ENCODE data around the gene NTRK1.

Gene NTRK1

DNA sequence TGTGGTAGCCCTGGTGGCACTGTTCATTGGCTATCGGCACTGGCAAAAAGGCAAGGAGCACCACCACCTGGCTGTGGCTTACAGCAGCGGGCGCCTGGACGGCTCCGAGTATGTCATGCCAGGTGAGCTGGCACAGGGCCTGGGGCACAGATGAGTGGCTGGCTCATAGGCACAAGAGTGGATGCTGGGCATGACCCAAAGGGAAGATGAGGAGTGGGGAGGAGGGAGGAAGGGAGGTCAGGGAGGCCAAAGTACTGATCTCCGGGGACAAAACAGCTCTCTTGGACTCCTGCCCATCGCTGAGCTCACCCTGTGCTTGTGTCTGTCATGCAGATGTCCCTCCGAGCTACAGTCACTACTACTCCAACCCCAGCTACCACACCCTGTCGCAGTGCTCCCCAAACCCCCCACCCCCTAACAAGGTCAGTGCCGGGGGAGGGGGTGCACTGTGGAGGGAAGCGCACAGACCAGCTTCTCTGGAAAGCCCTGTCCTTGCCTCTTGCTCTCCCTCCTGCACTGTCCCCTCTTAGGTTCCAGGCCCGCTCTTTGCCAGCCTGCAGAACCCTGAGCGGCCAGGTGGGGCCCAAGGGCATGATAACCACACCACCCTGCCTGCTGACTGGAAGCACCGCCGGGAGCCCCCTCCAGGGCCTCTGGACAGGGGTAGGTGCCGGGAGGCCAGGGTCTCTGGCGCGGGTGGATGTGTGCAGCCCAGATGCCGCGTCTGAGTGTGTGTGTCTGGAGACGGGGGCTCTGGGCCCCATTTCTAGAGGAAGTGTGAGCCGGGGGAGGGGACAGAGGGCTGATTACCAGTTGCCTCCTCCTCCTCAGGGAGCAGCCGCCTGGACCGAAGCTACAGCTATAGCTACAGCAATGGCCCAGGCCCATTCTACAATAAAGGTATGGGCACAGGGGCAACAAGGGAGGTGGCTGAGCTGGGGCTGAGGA, 52.5 kb downstream of the NTRK1 start:
- Mint-ChIP-seq H3K4me3 (peak overlapping the region; percentile 23), H3K4me1 (peaks cover 38% of the 10 kb centered on the region), H3K27me3 (ENCODE audit: low read depth, poor library complexity) (peaks cover 27% of the 10 kb centered on the region), H3K27ac (no peak overlapping the region), H3K9me3 (peaks cover 6% of the 10 kb centered on the region), H3K36me3 (ENCODE audit: low read depth) (peaks cover 12% of the 10 kb centered on the region)
- peak; percentile 44 for DNase-seq
- TF ChIP-seq, protein P1, sequence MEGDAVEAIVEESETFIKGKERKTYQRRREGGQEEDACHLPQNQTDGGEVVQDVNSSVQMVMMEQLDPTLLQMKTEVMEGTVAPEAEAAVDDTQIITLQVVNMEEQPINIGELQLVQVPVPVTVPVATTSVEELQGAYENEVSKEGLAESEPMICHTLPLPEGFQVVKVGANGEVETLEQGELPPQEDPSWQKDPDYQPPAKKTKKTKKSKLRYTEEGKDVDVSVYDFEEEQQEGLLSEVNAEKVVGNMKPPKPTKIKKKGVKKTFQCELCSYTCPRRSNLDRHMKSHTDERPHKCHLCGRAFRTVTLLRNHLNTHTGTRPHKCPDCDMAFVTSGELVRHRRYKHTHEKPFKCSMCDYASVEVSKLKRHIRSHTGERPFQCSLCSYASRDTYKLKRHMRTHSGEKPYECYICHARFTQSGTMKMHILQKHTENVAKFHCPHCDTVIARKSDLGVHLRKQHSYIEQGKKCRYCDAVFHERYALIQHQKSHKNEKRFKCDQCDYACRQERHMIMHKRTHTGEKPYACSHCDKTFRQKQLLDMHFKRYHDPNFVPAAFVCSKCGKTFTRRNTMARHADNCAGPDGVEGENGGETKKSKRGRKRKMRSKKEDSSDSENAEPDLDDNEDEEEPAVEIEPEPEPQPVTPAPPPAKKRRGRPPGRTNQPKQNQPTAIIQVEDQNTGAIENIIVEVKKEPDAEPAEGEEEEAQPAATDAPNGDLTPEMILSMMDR (IDR thresholded peaks at IDR 0.05), result peak; percentile 31

DNA sequence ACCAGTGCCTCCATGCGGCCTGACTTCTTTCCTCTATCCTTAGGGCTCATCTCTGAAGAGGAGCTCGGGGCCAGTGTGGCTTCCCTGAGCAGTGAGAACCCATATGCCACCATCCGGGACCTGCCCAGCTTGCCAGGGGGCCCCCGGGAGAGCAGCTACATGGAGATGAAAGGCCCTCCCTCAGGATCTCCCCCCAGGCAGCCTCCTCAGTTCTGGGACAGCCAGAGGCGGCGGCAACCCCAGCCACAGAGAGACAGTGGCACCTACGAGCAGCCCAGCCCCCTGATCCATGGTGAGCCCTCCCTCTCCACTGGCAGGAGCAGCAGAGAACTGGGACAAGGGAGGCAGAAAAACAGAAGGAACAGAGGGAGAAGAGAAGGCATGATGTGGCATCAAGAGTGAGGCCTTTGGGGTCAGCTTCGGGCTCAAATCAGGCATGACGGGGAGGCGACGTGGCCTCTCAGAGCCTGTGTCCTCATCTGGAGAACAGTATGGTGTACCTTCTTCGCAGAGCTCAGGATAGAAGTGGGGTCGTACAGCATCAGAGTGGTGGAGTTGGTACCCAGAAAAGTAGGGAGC, 53.2 kb downstream of the NTRK1 start:
- H3K27me3 Mint-ChIP-seq (ENCODE audit: low read depth, poor library complexity), result peaks cover 33% of the 10 kb centered on the region
- H3K9me3 Mint-ChIP-seq, result peaks cover 14% of the 10 kb centered on the region
- H3K36me3 Mint-ChIP-seq (ENCODE audit: low read depth), result peaks cover 18% of the 10 kb centered on the region
- peak overlapping the region; percentile 29 for H3K27ac Mint-ChIP-seq
- H3K4me1 Mint-ChIP-seq, result peaks cover 34% of the 10 kb centered on the region
- TF ChIP-seq, protein P1 (IDR thresholded peaks at IDR 0.05), result no peak
- no peak for DNase-seq
- peak overlapping the region; percentile 23 for H3K4me3 Mint-ChIP-seq

DNA sequence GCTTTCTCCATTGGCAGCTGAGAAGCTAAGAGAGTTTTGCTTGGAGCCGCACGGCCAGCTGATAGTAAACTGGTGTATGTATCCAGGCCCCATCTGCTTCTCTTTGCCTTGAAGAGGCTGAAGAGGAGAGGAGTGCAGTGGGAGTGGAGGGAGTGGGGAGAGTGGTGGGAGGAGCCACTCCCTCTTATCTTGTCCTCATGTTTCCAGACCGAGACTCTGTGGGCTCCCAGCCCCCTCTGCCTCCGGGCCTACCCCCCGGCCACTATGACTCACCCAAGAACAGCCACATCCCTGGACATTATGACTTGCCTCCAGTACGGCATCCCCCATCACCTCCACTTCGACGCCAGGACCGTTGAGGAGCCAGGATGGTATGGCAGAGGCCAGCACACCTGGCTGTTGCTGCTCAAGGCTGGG, 53.8 kb downstream of the NTRK1 start:
- Mint-ChIP-seq H3K36me3 (ENCODE audit: low read depth) (peaks cover 20% of the 10 kb centered on the region), H3K4me3 (no peak overlapping the region), H3K27ac (no peak overlapping the region), H3K9me3 (peaks cover 16% of the 10 kb centered on the region), H3K27me3 (ENCODE audit: low read depth, poor library complexity) (peaks cover 33% of the 10 kb centered on the region), H3K4me1 (peaks cover 32% of the 10 kb centered on the region)
- no peak for DNase-seq
- TF ChIP-seq, protein P1 (IDR thresholded peaks at IDR 0.05), result no peak

DNA sequence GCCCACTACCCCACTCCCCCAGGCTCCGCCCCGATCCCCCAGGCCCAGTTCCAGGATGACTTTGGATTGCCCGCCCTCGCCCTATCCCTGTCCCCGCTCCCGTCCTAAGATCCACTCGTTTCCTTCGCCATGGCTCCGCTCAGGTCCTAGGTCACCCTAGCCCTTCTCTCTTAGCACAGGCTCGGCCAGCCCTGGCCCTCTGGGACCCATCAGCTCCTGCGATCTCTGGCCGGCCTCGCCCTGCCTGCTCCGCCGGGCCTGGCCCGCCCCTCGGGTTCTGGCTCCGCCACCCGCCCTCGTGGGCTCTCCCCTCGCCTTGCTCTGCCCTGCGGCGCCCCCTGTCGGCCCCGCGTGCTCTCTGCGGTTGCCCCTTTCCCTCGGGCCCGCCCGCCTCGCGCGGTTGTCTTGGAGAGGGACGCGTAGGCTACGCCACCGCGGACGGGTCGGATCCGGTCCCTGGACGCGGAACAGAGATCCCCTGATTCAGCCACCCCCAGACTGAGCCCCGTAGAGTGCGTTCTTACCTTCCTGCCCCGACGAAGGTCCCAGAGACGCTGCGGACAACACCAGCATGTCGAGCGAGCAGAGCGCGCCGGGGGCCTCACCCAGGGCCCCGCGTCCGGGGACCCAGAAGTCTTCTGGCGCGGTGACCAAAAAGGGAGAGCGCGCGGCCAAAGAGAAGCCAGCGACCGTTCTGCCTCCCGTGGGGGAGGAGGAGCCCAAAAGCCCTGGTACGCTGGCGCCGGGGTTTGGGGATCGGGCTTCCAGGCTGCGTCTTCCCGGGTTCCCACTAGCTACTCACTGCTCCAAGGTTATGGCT, 59.8 kb downstream of the NTRK1 start, which contains the start of gene LRRC71:
Gene LRRC71, plus strand, starts transcription at position 400 of the 820 bp plus-strand sequence. Its CDS starts 172 bp downstream, at position 572.
- peak within 1 kb of the TSS; percentile 75 for H3K4me3 Mint-ChIP-seq
- DNase-seq, result peak; percentile 94
- TF ChIP-seq, protein P1 (IDR thresholded peaks at IDR 0.05), result peak; percentile 96
- peaks cover 10% of the 10 kb centered on the region for H3K4me1 Mint-ChIP-seq
- H3K36me3 Mint-ChIP-seq (ENCODE audit: low read depth), result peaks cover 20% of the 10 kb centered on the region
- H3K9me3 Mint-ChIP-seq, result peaks cover 16% of the 10 kb centered on the region
- no peak within 1 kb of the TSS for H3K27ac Mint-ChIP-seq
- H3K27me3 Mint-ChIP-seq (ENCODE audit: low read depth, poor library complexity), result peaks cover 85% of the 10 kb centered on the region

DNA sequence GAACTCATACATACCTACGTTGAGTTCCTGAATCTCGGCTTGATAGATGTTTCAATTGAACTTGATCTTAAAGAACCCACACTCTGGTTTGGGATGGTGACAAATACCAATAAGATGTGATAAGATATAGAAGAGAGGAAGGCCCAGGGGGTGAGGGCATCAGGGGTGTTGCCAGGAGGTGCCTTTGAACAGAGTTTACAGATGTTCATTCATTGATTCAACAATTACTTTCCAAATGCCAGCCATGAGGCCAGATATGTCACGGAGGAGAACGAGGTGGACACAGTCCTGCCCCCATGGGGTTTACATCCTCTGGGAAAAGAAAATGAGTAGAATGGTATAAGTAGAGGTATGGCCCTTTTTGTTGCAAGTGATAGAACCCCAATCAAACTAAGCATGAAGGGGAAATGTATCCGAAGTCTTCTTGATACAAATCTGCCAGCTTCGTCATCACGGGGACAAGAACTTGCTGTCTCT, 60.4 kb downstream of the NTRK1 start:
- TF ChIP-seq, protein P1 (IDR thresholded peaks at IDR 0.05), result no peak
- Mint-ChIP-seq H3K9me3 (peaks cover 16% of the 10 kb centered on the region), H3K36me3 (ENCODE audit: low read depth) (peaks cover 15% of the 10 kb centered on the region), H3K4me3 (peak overlapping the region; percentile 75), H3K4me1 (peaks cover 6% of the 10 kb centered on the region), H3K27me3 (ENCODE audit: low read depth, poor library complexity) (peaks cover 87% of the 10 kb centered on the region), H3K27ac (no peak overlapping the region)
- no peak for DNase-seq
